Neuronal stem cell (in vitro differentiated cells): Measurements from ENCODE around the gene FAM241A.

Source experiments
- DNase-seq: peaks from one replicate; pipeline ENCODE4 v3.0.0-alpha.2; 2013; ENCODE audit warnings: low spot score
- H2AFZ ChIP-seq: one replicate; pipeline ENCODE4 v1.6.1; 2013; ENCODE audit warnings: mild to moderate bottlenecking, low read length, inconsistent platforms
- H2AK5ac ChIP-seq: 2 replicates; pipeline ENCODE4 v1.6.1; 2013; ENCODE audit warnings: low read depth, mild to moderate bottlenecking, inconsistent platforms, low read length, moderate library complexity, mixed read lengths
- H2BK120ac ChIP-seq: 2 replicates; pipeline ENCODE4 v1.6.1; 2013; ENCODE audit warnings: low read depth, mild to moderate bottlenecking, inconsistent platforms, low read length, moderate library complexity, mixed read lengths
- H2BK12ac ChIP-seq: one replicate; pipeline ENCODE4 v1.6.1; 2013; ENCODE audit warnings: low read length, inconsistent platforms
- H2BK15ac ChIP-seq: 2 replicates; pipeline ENCODE4 v1.6.1; 2013; ENCODE audit warnings: mild to moderate bottlenecking, low read length, inconsistent platforms, mixed read lengths
- H2BK5ac ChIP-seq: one replicate; pipeline ENCODE4 v1.6.1; 2013; ENCODE audit warnings: inconsistent platforms, mild to moderate bottlenecking, low read length, moderate library complexity
- H3K14ac ChIP-seq: one replicate; pipeline ENCODE4 v1.6.1; 2013; ENCODE audit warnings: low read length, inconsistent platforms
- H3K18ac ChIP-seq: 2 replicates; pipeline ENCODE4 v1.6.1; 2013; ENCODE audit warnings: low read length, inconsistent platforms
- H3K23ac ChIP-seq: 2 replicates; pipeline ENCODE4 v1.6.1; 2013; ENCODE audit warnings: low read depth, mild to moderate bottlenecking, mixed read lengths, low read length, inconsistent platforms; ENCODE audit not compliant: poor library complexity
- H3K27ac ChIP-seq: replicated peaks from 3 replicates; pipeline ENCODE4 v1.5.1; 2013; ENCODE audit warnings: low read length, inconsistent platforms
- H3K27me3 ChIP-seq, 3 experiments: 2 replicates each; pipeline ENCODE4 v1.6.1; 2013; ENCODE audit warnings: low read length in 3 of 3, mild to moderate bottlenecking in 2 of 3, inconsistent platforms in 1 of 3, low read depth in 1 of 3, mixed read lengths in 1 of 3, moderate library complexity in 1 of 3; ENCODE audit not compliant: control insufficient read depth in 3 of 3, insufficient read depth in 3 of 3
- H3K36me3 ChIP-seq, 2 donors: replicated peaks in 1 of 2; 2 replicates each; pipeline ENCODE4 v1.6.1; 2013; ENCODE audit warnings: low read length in 2 of 2; ENCODE audit not compliant: control insufficient read depth in 2 of 2, insufficient read depth in 2 of 2
- H3K4ac ChIP-seq: 2 replicates; pipeline ENCODE4 v1.6.1; 2013; ENCODE audit warnings: inconsistent platforms, mild to moderate bottlenecking, low read length, moderate library complexity
- H3K4me1 ChIP-seq, 2 donors: 1 replicate in 1 of 2; 2 replicates in 1 of 2; pipeline ENCODE4 v1.6.1; 2013; ENCODE audit warnings: low read length in 2 of 2, low read depth in 1 of 2; ENCODE audit not compliant: control insufficient read depth in 2 of 2, insufficient read depth in 1 of 2
- H3K4me2 ChIP-seq: one replicate; pipeline ENCODE4 v1.6.1; 2013; ENCODE audit warnings: mild to moderate bottlenecking, low read length, inconsistent platforms; ENCODE audit not compliant: insufficient read depth, poor library complexity, severe bottlenecking
- H3K4me3 ChIP-seq, 2 donors: 2 replicates each; pipeline ENCODE4 v1.5.1; 2013; ENCODE audit warnings: low read length in 2 of 2, mild to moderate bottlenecking in 2 of 2, inconsistent platforms in 1 of 2, moderate library complexity in 1 of 2
- H3K79me1 ChIP-seq: one replicate; pipeline ENCODE4 v1.6.1; 2013; ENCODE audit warnings: low read depth, mild to moderate bottlenecking, inconsistent platforms, low read length, moderate library complexity
- H3K9ac ChIP-seq: one replicate; pipeline ENCODE4 v1.6.1; 2013; ENCODE audit warnings: mild to moderate bottlenecking, low read depth, low read length, inconsistent platforms; ENCODE audit not compliant: poor library complexity
- H3K9me3 ChIP-seq, 2 donors: replicated peaks in 1 of 2; 2 replicates each; pipeline versions ENCODE3 to v1.6.1; 2013; ENCODE audit warnings: low read length in 2 of 2, mild to moderate bottlenecking in 2 of 2, inconsistent platforms in 1 of 2, low read depth in 1 of 2, mixed read lengths in 1 of 2, moderate library complexity in 1 of 2; ENCODE audit not compliant: control insufficient read depth in 2 of 2, insufficient read depth in 1 of 2
- H4K8ac ChIP-seq: one replicate; pipeline ENCODE4 v1.6.1; 2013; ENCODE audit warnings: low read depth, mild to moderate bottlenecking, inconsistent platforms, low read length, moderate library complexity
- H4K91ac ChIP-seq: one replicate; pipeline ENCODE4 v1.6.1; 2013; ENCODE audit warnings: low read length, low read depth, mild to moderate bottlenecking, inconsistent platforms; ENCODE audit not compliant: poor library complexity
- WGBS, 2 donors: extraction: QIAGEN DNeasy Blood & Tissue Kit; methylation state at CpG; one replicate each; pipeline ENCODE4 v1.1.7; 2013; ENCODE audit warnings: missing lambda C conversion rate in 2 of 2, mixed read lengths in 1 of 2; ENCODE audit not compliant: insufficient read length in 2 of 2, insufficient replicate concordance in 1 of 2; ENCODE audit errors: extremely low coverage in 2 of 2; 5-methylcytosine and 5-hydroxymethylcytosine counted together

Gene FAM241A

GRCh38 chr4:112190684-112191083 is 45.4 kb downstream of the FAM241A start:
- Histone ChIP-seq H3K4me1 (no peaks in the 10 kb centered on the region), H2BK120ac (no peak overlapping the region), H3K79me1 (no peaks in the 10 kb centered on the region), H4K91ac (no peak overlapping the region), H3K14ac (no peak overlapping the region), H3K9me3 (no peaks in the 10 kb centered on the region), H4K8ac (no peak overlapping the region), H3K27ac (no peak overlapping the region), H3K4me3 (no peak overlapping the region), H3K9ac (no peak overlapping the region), H3K27me3 (no peaks in the 10 kb centered on the region), H3K36me3 (no peaks in the 10 kb centered on the region), H2AK5ac (no peak overlapping the region), H3K18ac (no peak overlapping the region), H3K23ac (no peak overlapping the region), H2BK12ac (no peak overlapping the region), H2BK15ac (no peak overlapping the region), H3K4ac (no peak overlapping the region), H2AFZ (no peak overlapping the region), H2BK5ac (no peak overlapping the region), H3K4me2 (no peak overlapping the region)
- DNase-seq: no peak
- no CpG with 5 or more reads among the region's 8 CpGs for WGBS, 2 donors

- H2BK5ac ChIP-seq: no peak overlapping the region
- no CpG with 5 or more reads among the region's 1 CpG for WGBS, 2 donors
- H2AK5ac ChIP-seq: no peak overlapping the region
- no peak overlapping the region for H4K8ac ChIP-seq
- no peak overlapping the region for H2BK120ac ChIP-seq
- no peak overlapping the region for H3K4me2 ChIP-seq
- H3K36me3 ChIP-seq: no peaks in the 10 kb centered on the region
- no peak overlapping the region for H3K23ac ChIP-seq
- no peak overlapping the region for H3K18ac ChIP-seq
- no peaks in the 10 kb centered on the region for H3K9me3 ChIP-seq
- no peak for DNase-seq
- H4K91ac ChIP-seq: no peak overlapping the region
- H3K9ac ChIP-seq: no peak overlapping the region
- no peak overlapping the region for H3K27ac ChIP-seq
- H2BK12ac ChIP-seq: no peak overlapping the region
- H2AFZ ChIP-seq: no peak overlapping the region
- H3K4me3 ChIP-seq: no peak overlapping the region
- no peaks in the 10 kb centered on the region for H3K4me1 ChIP-seq
- no peak overlapping the region for H3K4ac ChIP-seq
- H2BK15ac ChIP-seq: no peak overlapping the region
- H3K79me1 ChIP-seq: no peaks in the 10 kb centered on the region
- H3K27me3 ChIP-seq: no peaks in the 10 kb centered on the region
- no peak overlapping the region for H3K14ac ChIP-seq
Observed at GRCh38 chr4:112196461-112196860, 51.2 kb downstream of the FAM241A start.

GRCh38 chr4:112199041-112199440 is 53.8 kb downstream of the FAM241A start:
- Histone ChIP-seq H3K14ac (no peak overlapping the region), H2BK12ac (no peak overlapping the region), H3K4me3 (no peak overlapping the region), H2AFZ (no peak overlapping the region), H4K91ac (no peak overlapping the region), H3K27ac (no peak overlapping the region), H2BK120ac (no peak overlapping the region), H3K18ac (no peak overlapping the region), H3K4me1 (no peaks in the 10 kb centered on the region), H3K4me2 (no peak overlapping the region), H3K9ac (no peak overlapping the region), H3K9me3 (no peaks in the 10 kb centered on the region), H3K36me3 (no peaks in the 10 kb centered on the region), H2BK15ac (no peak overlapping the region), H2AK5ac (no peak overlapping the region), H3K4ac (no peak overlapping the region), H4K8ac (no peak overlapping the region), H3K23ac (no peak overlapping the region), H3K79me1 (no peaks in the 10 kb centered on the region), H3K27me3 (no peaks in the 10 kb centered on the region), H2BK5ac (no peak overlapping the region)
- DNase-seq: no peak
- no CpG with 5 or more reads among the region's 1 CpG for WGBS, 2 donors

- Histone ChIP-seq H3K27me3 (no peaks in the 10 kb centered on the region), H2BK12ac (no peak overlapping the region), H3K27ac (no peak overlapping the region), H4K91ac (no peak overlapping the region), H3K36me3 (no peaks in the 10 kb centered on the region), H3K14ac (no peak overlapping the region), H3K4me1 (no peaks in the 10 kb centered on the region), H3K4me3 (no peak overlapping the region), H2BK120ac (no peak overlapping the region), H2BK15ac (no peak overlapping the region), H2AFZ (no peak overlapping the region), H3K4me2 (no peak overlapping the region), H4K8ac (no peak overlapping the region), H3K79me1 (no peaks in the 10 kb centered on the region), H3K9ac (no peak overlapping the region), H3K4ac (no peak overlapping the region), H2BK5ac (no peak overlapping the region), H2AK5ac (no peak overlapping the region), H3K9me3 (no peaks in the 10 kb centered on the region), H3K18ac (no peak overlapping the region), H3K23ac (no peak overlapping the region)
- no peak for DNase-seq
- no CpG with 5 or more reads among the region's 4 CpGs for WGBS, 2 donors
Observed at GRCh38 chr4:112201915-112202505, 56.8 kb downstream of the FAM241A start.
